GM21786 (cell line): ENCODE measurements around the gene CCDC81.
A peak's percentile ranks its signal among the peaks of the same experiment; 100 is the strongest.
"Not testable (repeated sequence)": the region's sequence is repeated elsewhere in the genome, so short reads cannot be mapped to it uniquely, and the experiment has no call there.

Experiments
- ATAC-seq: cut with Tn5 transposase; IDR thresholded peaks from one replicate; pipeline ENCODE4 v1.9.1; 2021; ENCODE audit not compliant: unreplicated experiment

CCDC81 gene

DNA sequence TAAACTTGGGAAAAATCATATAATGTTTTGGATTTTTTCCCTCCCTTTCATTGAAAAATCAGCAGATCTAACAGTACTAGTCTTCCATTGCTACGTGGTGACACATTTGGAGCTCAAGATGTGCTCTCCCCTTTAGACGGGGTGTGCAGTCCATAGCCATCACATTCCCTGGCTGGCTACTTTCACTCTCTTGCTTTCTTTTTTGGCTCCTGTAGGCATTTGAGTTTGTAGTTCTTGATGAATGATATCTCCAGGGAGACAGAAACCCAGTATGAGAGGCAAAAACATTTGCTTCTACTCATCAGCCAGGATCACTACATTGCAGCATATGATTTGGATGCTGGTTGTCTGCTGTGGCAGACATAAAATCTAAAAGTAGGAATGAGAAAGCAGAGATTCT, 12.1 kb downstream of the CCDC81 start:
- ATAC-seq, result no peak

- ATAC-seq, result no peak
Observed at GRCh38 chr11:86388198-86388597, 13.5 kb downstream of the CCDC81 start.

DNA sequence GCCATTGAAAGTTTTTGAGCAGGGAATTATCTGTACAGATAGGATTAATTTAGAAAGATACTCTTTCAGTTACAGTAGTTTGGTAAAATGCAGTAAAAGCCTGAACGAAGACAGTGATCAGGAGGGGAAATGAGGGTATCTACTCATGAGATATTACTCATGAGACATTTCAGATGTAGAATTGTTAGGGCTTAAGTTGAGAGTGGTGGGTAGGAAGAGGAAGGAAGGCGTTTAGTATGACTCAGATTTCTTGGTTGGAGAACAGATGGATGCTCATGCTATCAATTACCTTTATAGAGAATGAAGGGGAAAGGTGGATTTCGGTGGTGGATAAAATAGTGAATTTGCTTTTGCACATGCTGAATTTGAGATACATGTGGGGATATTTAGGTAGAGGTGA, 15.8 kb downstream of the CCDC81 start:
- no peak for ATAC-seq

- ATAC-seq, result no peak
Observed at GRCh38 chr11:86395061-86395551, 20.4 kb downstream of the CCDC81 start.

- ATAC-seq, result no peak
Observed at GRCh38 chr11:86396396-86396795, 21.7 kb downstream of the CCDC81 start.

- ATAC-seq, result no peak
Observed at GRCh38 chr11:86397351-86397750, 22.7 kb downstream of the CCDC81 start.

DNA sequence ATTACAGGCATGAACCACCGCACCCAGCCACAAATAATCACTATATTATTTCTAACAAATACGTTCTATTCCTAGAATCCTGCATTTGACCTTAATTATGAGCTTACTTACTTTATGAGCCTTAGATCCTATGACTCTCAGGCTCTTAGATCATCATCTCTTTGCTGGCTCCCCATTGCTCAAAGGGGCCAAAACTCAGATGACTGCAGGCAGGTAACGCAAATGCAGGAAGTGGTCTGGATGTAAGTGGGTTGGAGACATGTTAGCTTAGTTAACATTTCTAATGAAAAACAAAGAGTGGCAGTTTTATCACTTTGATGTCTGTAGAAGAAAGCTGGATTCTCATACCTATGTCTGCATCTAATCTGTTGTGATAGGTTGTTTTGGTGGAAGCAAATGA, 23.4 kb downstream of the CCDC81 start:
- no peak for ATAC-seq

GRCh38 chr11:86403458-86403857, 28.8 kb downstream of the CCDC81 start:
- no peak for ATAC-seq

DNA sequence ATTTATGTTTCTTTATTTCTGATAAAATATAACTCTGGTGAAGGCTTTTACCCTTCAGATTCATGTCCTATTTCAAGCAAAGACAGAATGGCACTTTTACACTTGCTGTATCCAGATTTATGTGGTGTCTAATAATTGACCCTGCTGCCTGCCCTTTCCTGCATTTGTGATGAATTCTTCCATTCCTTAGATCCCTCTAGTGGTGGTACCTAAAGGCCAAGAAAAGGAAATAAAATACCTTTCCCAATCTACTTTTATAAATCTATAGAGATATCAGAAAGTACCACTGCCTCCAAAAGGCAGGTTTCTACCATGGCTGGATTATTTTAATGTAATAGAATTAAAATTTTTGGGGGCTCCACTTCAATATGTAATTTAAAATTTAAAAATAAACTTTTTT, 34.2 kb downstream of the CCDC81 start:
- ATAC-seq, result no peak

DNA sequence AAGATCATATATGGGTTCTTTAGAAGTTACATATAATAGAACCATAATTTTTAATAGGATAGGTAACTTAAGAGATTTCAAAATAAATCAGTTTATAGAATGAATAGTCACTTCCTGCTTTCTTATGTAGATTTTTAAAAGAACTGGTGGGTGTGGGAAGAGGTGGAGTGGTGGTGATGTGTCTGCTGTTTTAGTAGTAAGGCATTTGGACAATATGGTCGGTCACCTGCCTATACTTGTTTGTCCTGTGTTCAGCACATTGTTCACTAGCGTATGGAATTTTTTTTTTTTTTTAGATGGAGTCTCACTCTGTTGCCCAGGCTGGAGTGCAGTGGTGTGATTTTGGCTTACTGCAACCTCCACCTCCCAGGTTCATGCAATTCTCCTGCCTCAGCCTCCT, 39.3 kb downstream of the CCDC81 start:
- no peak for ATAC-seq

GRCh38 chr11:86415026-86415425, 40.3 kb downstream of the CCDC81 start:
- ATAC-seq, result no peak

- no peak for ATAC-seq
Observed at GRCh38 chr11:86416494-86416893, 41.8 kb downstream of the CCDC81 start.

DNA sequence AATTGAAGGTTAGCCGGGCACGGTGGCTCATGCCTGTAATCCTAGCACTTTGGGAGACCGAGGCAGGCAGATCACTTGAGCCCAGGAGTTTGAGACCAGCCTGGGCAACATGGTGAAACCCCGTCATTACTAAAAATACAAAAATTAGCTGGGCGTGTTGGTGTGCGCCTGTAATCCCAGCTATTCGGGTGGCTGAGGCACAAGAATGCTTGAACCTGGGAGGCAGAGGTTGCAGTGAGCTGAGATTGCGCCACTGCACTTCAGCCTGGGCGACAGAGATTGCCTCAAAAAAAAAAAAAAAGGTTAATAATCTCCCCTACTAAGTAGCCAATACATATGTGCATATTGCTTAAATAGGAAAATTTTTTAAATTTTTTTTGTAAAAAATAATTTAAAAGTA, 42.3 kb downstream of the CCDC81 start:
- ATAC-seq, result not testable (repeated sequence)

DNA sequence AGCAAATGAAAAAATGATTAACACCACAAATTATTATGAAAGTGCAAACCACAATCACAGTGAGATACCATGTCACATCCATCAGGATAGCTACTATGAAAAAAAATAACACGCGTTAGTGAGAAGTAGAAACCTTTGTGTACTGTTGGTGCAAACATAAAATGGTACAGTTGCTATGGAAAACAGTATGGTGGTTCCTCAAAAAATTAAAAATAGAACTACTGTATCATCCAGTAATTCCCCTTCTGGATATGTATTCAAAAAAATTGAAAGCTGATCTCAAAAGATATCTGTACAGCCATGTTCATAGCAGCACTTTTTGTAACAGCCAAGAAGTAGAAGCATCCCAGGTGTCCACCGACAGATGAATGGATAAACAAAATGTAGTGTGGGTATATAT, 43.4 kb downstream of the CCDC81 start:
- ATAC-seq, result no peak

GRCh38 chr11:86418513-86418912, 43.8 kb downstream of the CCDC81 start:
- no peak for ATAC-seq

GRCh38 chr11:86418917-86419316, 44.2 kb downstream of the CCDC81 start:
- peak; percentile 54 for ATAC-seq

- no peak for ATAC-seq
Observed at GRCh38 chr11:86421946-86422345, 47.3 kb downstream of the CCDC81 start.

GRCh38 chr11:86422371-86422770, 47.7 kb downstream of the CCDC81 start:
- no peak for ATAC-seq

DNA sequence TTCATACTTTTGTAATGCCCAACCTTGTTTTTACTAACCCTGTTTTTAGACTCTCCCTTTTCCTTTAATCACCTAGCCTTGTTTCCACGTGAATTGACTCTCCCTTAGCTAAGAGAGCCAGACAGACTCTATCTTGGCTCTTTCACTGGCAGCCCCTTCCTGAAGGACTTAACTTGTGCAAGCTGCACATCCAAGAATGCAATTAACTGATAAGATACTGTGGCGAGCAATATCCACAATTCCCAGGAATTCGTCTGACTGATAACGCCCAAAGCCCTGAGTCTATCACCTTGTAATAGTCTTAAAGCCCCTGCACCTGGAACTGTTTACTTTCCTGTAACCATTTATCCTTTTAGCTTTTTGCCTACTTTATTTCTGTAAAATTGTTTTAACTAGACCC, 48.8 kb downstream of the CCDC81 start:
- not testable (repeated sequence) for ATAC-seq

DNA sequence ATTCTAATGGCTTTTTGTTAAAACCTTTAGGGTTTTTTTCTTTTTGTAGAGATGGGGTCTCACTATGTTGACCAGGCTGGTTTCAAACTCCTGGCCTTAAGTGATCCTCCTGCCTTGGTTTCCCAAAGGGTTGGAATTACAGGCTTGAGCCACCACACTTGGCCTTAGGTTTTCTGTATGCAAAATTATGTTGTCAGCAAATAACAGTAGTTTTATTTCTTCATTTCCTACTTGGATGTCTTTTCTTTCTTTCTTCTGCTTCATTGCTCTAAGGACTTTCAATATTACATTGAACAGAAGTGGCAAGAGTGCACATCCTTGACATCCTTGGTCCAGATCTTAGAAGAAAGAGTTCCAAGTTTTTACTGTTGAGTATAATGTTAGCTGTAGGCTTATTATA, 52.8 kb downstream of the CCDC81 start:
- no peak for ATAC-seq

DNA sequence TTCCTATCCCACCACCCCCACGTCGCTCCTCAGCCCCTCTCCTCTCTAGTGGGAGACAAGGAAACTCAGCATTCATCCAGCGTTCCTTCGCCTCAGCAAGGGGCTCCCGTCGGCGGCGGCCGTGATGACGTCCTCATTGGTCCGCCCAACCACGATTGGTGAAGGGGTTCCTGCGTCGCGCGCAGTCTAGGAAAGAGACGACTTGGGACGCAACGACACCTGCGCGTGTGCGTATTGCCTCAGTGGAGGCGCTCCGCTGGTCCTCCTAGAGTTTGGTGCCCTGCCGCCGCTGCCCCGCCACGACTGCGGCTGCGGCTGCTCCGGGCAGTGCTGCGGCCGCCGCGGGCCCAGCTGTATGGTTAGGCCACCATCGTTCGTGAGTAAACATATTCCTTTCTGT, 56.6 kb downstream of the CCDC81 start:
- no peak for ATAC-seq

DNA sequence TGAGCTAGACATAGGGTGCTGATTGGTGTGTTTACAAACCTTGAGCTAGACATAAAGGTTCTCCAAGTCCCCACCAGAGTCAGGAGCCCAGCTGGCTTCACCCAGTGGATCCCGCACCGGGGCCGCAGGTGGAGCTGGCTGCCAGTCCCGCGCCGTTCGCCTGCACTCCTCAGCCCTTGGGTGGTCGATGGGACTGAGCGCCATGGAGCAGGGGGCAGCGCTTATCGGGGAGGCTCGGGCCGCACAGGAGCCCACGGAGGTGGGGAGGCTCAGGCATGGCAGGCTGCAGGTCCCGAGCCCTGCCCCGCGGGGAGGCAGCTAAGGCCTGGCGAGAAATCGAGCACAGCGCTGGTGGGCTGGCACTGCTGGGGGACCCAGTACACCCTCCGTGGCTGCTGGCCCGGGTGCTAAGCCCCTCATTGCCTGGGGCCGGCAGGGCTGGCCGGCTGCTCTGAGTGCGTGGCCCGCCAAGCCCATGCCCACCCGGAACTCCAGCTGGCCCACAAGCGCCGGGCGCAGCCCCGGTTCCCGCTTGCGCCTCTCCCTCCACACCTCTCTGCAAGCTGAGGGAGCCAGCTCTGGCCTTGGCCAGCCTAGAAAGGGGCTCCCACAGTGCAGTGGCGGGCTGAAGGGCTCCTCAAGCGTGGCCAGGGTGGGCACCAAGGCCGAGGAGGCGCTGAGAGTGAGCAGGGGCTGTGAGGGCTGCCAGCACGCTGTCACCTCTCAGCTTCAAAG, 58.8 kb downstream of the CCDC81 start:
- not testable (repeated sequence) for ATAC-seq

DNA sequence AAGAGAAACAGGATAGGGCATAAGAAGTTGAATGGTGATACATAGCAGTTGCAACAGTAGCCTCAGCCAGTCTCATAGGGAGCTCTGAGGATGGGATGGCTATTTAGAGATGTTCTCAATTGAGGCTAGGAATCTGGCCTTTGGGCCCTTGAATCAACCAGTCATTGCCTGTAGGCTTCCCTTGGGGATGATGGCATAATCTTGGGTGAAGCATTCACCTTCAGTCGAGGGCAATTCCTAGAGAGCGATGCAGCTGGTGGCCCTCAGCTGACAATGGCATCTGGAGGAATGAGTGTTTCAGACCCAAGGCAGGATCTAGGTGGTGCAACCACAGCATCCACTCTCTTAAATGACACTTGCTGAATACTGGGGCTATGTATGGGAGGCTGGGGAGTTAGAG, 61.0 kb downstream of the CCDC81 start:
- no peak for ATAC-seq
